ENCODE results near the gene TRPM6. TPM values are rescaled to one million over a fixed set of nuclear protein-coding genes. Genes with fewer than 3 reads are reported as not detected.

Gene TRPM6
- polyA plus RNA-seq, 2 donors, result 0.10 to 0.31 TPM

GRCh38 chr9:74821636-74822035, 66.1 kb downstream of the TRPM6 start:
- no peaks in the 10 kb centered on the region for H3K4me1 ChIP-seq (ENCODE audit: control insufficient read depth in 2 of 2, insufficient read depth in 2 of 2, low read length in 1 of 2)
- no peak overlapping the region for H3K27ac ChIP-seq (ENCODE audit: low read depth in 2 of 2, low read length in 1 of 2)
- H3K36me3 ChIP-seq (ENCODE audit: control insufficient read depth in 2 of 2, insufficient read depth in 2 of 2, low read length in 1 of 2), result no peaks in the 10 kb centered on the region
- WGBS, 2 donors, result 74 to 75% methylated on average over 8 of the region's 8 CpGs
- H3K27me3 ChIP-seq (ENCODE audit: control insufficient read depth in 1 of 2, insufficient read depth in 2 of 2, low read length in 2 of 2), result no peaks in the 10 kb centered on the region
- no peaks in the 10 kb centered on the region for H3K9me3 ChIP-seq (ENCODE audit: control insufficient read depth in 2 of 2, insufficient read depth in 1 of 2, low read depth in 1 of 2, low read length in 1 of 2)
- no peak overlapping the region for H3K4me3 ChIP-seq (ENCODE audit: low read depth in 1 of 2, low read length in 2 of 2)

DNA sequence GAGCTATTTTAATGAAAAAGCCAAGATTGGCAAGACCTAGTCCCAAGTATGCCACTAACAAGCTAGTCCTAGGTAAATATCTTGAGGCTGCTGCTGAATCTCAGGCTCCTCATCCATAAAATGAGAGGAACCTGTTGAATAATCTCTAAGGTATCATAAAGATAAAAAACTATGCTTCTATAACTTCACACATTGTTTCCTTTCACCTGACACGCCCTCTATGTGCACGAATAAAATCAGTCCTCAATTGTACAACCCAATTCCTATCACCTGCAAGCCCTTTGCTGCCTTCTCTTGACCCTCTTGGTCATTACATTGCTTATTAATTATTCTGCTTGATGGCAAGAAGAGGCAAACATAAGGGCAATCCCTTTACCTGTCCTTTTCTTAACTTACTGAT, 69.9 kb downstream of the TRPM6 start:
- Histone ChIP-seq H3K27me3 (ENCODE audit: control insufficient read depth in 1 of 2, insufficient read depth in 2 of 2, low read length in 2 of 2) (no peaks in the 10 kb centered on the region), H3K4me1 (ENCODE audit: control insufficient read depth in 2 of 2, insufficient read depth in 2 of 2, low read length in 1 of 2) (no peaks in the 10 kb centered on the region), H3K27ac (ENCODE audit: low read depth in 2 of 2, low read length in 1 of 2) (no peak overlapping the region), H3K9me3 (ENCODE audit: control insufficient read depth in 2 of 2, insufficient read depth in 1 of 2, low read depth in 1 of 2, low read length in 1 of 2) (no peaks in the 10 kb centered on the region), H3K4me3 (ENCODE audit: low read depth in 1 of 2, low read length in 2 of 2) (no peak overlapping the region), H3K36me3 (ENCODE audit: control insufficient read depth in 2 of 2, insufficient read depth in 2 of 2, low read length in 1 of 2) (no peaks in the 10 kb centered on the region)
- WGBS, 2 donors, result 69 to 85% methylated on average over 2 of the region's 2 CpGs

- Histone ChIP-seq H3K4me1 (ENCODE audit: control insufficient read depth in 2 of 2, insufficient read depth in 2 of 2, low read length in 1 of 2) (no peaks in the 10 kb centered on the region), H3K27me3 (ENCODE audit: control insufficient read depth in 1 of 2, insufficient read depth in 2 of 2, low read length in 2 of 2) (no peaks in the 10 kb centered on the region), H3K27ac (ENCODE audit: low read depth in 2 of 2, low read length in 1 of 2) (no peak overlapping the region), H3K9me3 (ENCODE audit: control insufficient read depth in 2 of 2, insufficient read depth in 1 of 2, low read depth in 1 of 2, low read length in 1 of 2) (no peaks in the 10 kb centered on the region), H3K36me3 (ENCODE audit: control insufficient read depth in 2 of 2, insufficient read depth in 2 of 2, low read length in 1 of 2) (no peaks in the 10 kb centered on the region), H3K4me3 (ENCODE audit: low read depth in 1 of 2, low read length in 2 of 2) (no peak overlapping the region)
- WGBS, 2 donors, result 93 to 94% methylated on average over 9 of the region's 9 CpGs
Observed at GRCh38 chr9:74817281-74817810, 70.4 kb downstream of the TRPM6 start.

- Histone ChIP-seq H3K36me3 (ENCODE audit: control insufficient read depth in 2 of 2, insufficient read depth in 2 of 2, low read length in 1 of 2) (no peaks in the 10 kb centered on the region), H3K4me3 (ENCODE audit: low read depth in 1 of 2, low read length in 2 of 2) (no peak overlapping the region), H3K27ac (ENCODE audit: low read depth in 2 of 2, low read length in 1 of 2) (no peak overlapping the region), H3K27me3 (ENCODE audit: control insufficient read depth in 1 of 2, insufficient read depth in 2 of 2, low read length in 2 of 2) (no peaks in the 10 kb centered on the region), H3K4me1 (ENCODE audit: control insufficient read depth in 2 of 2, insufficient read depth in 2 of 2, low read length in 1 of 2) (no peaks in the 10 kb centered on the region), H3K9me3 (ENCODE audit: control insufficient read depth in 2 of 2, insufficient read depth in 1 of 2, low read depth in 1 of 2, low read length in 1 of 2) (no peaks in the 10 kb centered on the region)
- WGBS, 2 donors, result 86 to 87% methylated on average over 2 of the region's 2 CpGs
Observed at GRCh38 chr9:74810200-74810599, 77.5 kb downstream of the TRPM6 start.

DNA sequence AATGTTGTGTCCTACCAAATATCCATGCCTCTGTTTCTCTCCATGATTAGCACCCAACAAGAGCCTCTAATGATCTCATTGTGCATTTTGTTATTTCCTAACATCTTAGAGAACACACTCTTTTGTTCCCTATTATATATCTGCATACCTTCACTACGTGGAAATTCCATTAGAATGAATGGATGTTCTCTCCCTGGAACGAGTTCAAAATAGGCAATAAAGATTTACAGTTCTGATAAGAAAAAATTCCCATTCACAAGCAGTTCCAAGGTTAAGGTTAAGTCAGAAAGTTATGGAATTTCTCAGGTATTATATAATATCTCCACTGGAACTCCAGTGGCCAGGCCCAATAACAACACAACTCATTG, 83.7 kb downstream of the TRPM6 start:
- H3K27me3 ChIP-seq (ENCODE audit: control insufficient read depth in 1 of 2, insufficient read depth in 2 of 2, low read length in 2 of 2), result no peaks in the 10 kb centered on the region
- 42 to 43% methylated on average over 2 of the region's 2 CpGs for WGBS, 2 donors
- no peaks in the 10 kb centered on the region for H3K9me3 ChIP-seq (ENCODE audit: control insufficient read depth in 2 of 2, insufficient read depth in 1 of 2, low read depth in 1 of 2, low read length in 1 of 2)
- H3K4me3 ChIP-seq (ENCODE audit: low read depth in 1 of 2, low read length in 2 of 2), result no peak overlapping the region
- H3K27ac ChIP-seq (ENCODE audit: low read depth in 2 of 2, low read length in 1 of 2), result no peak overlapping the region
- no peaks in the 10 kb centered on the region for H3K4me1 ChIP-seq (ENCODE audit: control insufficient read depth in 2 of 2, insufficient read depth in 2 of 2, low read length in 1 of 2)
- H3K36me3 ChIP-seq (ENCODE audit: control insufficient read depth in 2 of 2, insufficient read depth in 2 of 2, low read length in 1 of 2), result no peaks in the 10 kb centered on the region

DNA sequence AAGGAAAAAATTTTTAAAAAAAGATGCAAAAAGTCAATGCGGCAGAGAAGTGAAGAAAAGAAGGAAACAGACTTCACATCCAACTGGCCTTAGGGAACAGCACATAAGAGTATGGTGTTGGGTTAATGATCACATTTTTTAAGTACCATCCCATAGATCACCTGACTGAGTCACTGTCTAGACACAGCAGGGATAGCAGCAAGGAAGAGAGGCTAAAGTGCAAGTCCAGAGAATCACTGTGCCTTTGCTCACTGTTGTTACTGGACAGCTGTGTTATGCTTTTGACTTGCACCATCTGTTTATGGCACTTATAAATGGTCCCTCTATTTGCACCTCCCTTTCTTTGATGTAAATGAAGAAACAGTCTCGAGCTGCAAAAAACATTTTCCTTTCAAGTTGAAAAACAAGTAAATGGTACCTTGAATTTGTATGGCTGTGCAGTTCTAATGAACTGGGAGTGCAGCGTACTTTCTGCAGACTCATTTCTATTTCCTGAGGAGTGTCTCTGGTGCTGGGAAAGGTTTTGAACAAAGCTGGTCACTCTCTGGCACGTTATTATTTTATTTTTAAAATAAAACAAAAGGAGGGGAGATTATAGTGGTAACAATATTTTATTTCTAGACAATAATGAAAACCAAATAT, 84.2 kb downstream of the TRPM6 start:
- 63 to 65% methylated on average over 4 of the region's 4 CpGs for WGBS, 2 donors

DNA sequence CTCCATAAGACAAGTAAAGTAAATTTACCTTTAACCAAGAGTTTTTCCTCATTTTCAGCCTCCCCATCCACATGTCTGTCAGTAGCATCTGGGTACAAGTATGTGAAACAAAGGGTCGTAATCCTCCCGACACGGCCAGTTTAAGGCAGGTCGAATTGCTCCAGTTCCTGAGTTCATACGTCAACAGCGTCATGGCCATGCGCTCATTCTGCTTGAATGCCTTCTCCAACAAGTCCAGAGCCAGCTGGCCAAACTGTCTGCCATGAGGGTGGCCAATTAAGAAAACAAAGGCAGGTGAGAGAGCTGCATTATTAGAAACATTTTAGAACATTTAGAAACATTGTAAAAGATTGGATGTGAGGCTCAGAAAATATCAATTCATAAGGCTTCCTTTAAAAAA, 87.5 kb downstream of the TRPM6 start:
- Histone ChIP-seq H3K36me3 (ENCODE audit: control insufficient read depth in 2 of 2, insufficient read depth in 2 of 2, low read length in 1 of 2) (no peaks in the 10 kb centered on the region), H3K4me3 (ENCODE audit: low read depth in 1 of 2, low read length in 2 of 2) (no peak overlapping the region), H3K9me3 (ENCODE audit: control insufficient read depth in 2 of 2, insufficient read depth in 1 of 2, low read depth in 1 of 2, low read length in 1 of 2) (no peaks in the 10 kb centered on the region), H3K27ac (ENCODE audit: low read depth in 2 of 2, low read length in 1 of 2) (no peak overlapping the region), H3K27me3 (ENCODE audit: control insufficient read depth in 1 of 2, insufficient read depth in 2 of 2, low read length in 2 of 2) (no peaks in the 10 kb centered on the region), H3K4me1 (ENCODE audit: control insufficient read depth in 2 of 2, insufficient read depth in 2 of 2, low read length in 1 of 2) (no peaks in the 10 kb centered on the region)
- 89 to 92% methylated on average over 7 of the region's 7 CpGs for WGBS, 2 donors

More for the DNA sequence above, 84.2 kb downstream of the TRPM6 start:
- Histone ChIP-seq H3K4me1 (ENCODE audit: control insufficient read depth in 2 of 2, insufficient read depth in 2 of 2, low read length in 1 of 2) (no peaks in the 10 kb centered on the region), H3K27ac (ENCODE audit: low read depth in 2 of 2, low read length in 1 of 2) (no peak overlapping the region), H3K27me3 (ENCODE audit: control insufficient read depth in 1 of 2, insufficient read depth in 2 of 2, low read length in 2 of 2) (no peaks in the 10 kb centered on the region), H3K36me3 (ENCODE audit: control insufficient read depth in 2 of 2, insufficient read depth in 2 of 2, low read length in 1 of 2) (no peaks in the 10 kb centered on the region), H3K4me3 (ENCODE audit: low read depth in 1 of 2, low read length in 2 of 2) (no peak overlapping the region), H3K9me3 (ENCODE audit: control insufficient read depth in 2 of 2, insufficient read depth in 1 of 2, low read depth in 1 of 2, low read length in 1 of 2) (no peaks in the 10 kb centered on the region)

DNA sequence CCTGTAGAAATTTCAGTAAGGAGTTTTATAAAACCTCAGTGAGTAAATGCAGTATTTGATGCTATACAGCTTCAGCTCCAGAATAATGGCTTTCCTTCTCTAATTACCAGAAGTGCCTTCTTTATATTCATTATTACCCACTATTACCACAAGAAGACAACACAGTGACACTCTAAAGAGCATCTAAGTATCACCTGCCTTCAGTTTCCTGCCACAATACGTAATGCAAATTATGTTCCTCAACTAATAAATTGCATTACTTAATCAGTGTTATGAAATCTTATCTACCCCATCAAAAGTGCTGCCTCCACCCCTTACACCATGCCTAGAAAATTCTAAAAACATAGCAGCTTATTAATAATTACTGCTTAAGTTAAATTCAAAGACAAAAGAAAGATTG, 91.9 kb downstream of the TRPM6 start:
- H3K27me3 ChIP-seq (ENCODE audit: control insufficient read depth in 1 of 2, insufficient read depth in 2 of 2, low read length in 2 of 2), result no peaks in the 10 kb centered on the region
- H3K9me3 ChIP-seq (ENCODE audit: control insufficient read depth in 2 of 2, insufficient read depth in 1 of 2, low read depth in 1 of 2, low read length in 1 of 2), result no peaks in the 10 kb centered on the region
- H3K4me3 ChIP-seq (ENCODE audit: low read depth in 1 of 2, low read length in 2 of 2), result no peak overlapping the region
- no peak overlapping the region for H3K27ac ChIP-seq (ENCODE audit: low read depth in 2 of 2, low read length in 1 of 2)
- WGBS, 2 donors, result 65 to 78% methylated on average over 1 of the region's 1 CpG
- H3K36me3 ChIP-seq (ENCODE audit: control insufficient read depth in 2 of 2, insufficient read depth in 2 of 2, low read length in 1 of 2), result no peaks in the 10 kb centered on the region
- H3K4me1 ChIP-seq (ENCODE audit: control insufficient read depth in 2 of 2, insufficient read depth in 2 of 2, low read length in 1 of 2), result no peaks in the 10 kb centered on the region

GRCh38 chr9:74795081-74795480, 92.6 kb downstream of the TRPM6 start:
- H3K9me3 ChIP-seq (ENCODE audit: control insufficient read depth in 2 of 2, insufficient read depth in 1 of 2, low read depth in 1 of 2, low read length in 1 of 2), result no peaks in the 10 kb centered on the region
- no peaks in the 10 kb centered on the region for H3K36me3 ChIP-seq (ENCODE audit: control insufficient read depth in 2 of 2, insufficient read depth in 2 of 2, low read length in 1 of 2)
- H3K4me3 ChIP-seq (ENCODE audit: low read depth in 1 of 2, low read length in 2 of 2), result no peak overlapping the region
- H3K27ac ChIP-seq (ENCODE audit: low read depth in 2 of 2, low read length in 1 of 2), result no peak overlapping the region
- 81 to 91% methylated on average over 4 of the region's 4 CpGs for WGBS, 2 donors
- H3K27me3 ChIP-seq (ENCODE audit: control insufficient read depth in 1 of 2, insufficient read depth in 2 of 2, low read length in 2 of 2), result no peaks in the 10 kb centered on the region
- no peaks in the 10 kb centered on the region for H3K4me1 ChIP-seq (ENCODE audit: control insufficient read depth in 2 of 2, insufficient read depth in 2 of 2, low read length in 1 of 2)

DNA sequence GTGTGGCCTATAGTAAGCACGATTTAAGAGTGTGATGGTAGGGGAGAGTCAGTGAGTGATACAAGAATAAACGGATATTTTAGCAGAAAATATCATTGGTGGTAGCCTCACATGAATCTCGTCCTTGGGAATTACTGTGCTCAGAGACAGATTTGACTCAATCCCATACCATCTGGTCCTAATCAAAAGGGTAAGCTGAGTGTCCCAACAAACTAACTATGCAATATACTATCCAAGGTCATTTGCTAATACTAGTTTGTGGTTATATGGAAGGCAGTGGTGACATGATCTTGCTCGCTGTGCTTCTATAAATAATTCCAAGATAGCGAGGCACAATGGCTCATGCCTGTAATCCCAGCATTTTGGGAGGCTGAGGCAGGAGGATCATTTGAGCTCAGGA, 103.2 kb downstream of the TRPM6 start:
- WGBS, 2 donors, result 83 to 89% methylated on average over 5 of the region's 5 CpGs

More for the DNA sequence above, 103.2 kb downstream of the TRPM6 start:
- no peaks in the 10 kb centered on the region for H3K4me1 ChIP-seq (ENCODE audit: control insufficient read depth in 2 of 2, insufficient read depth in 2 of 2, low read length in 1 of 2)
- no peaks in the 10 kb centered on the region for H3K36me3 ChIP-seq (ENCODE audit: control insufficient read depth in 2 of 2, insufficient read depth in 2 of 2, low read length in 1 of 2)
- H3K27me3 ChIP-seq (ENCODE audit: control insufficient read depth in 1 of 2, insufficient read depth in 2 of 2, low read length in 2 of 2), result no peaks in the 10 kb centered on the region
- H3K27ac ChIP-seq (ENCODE audit: low read depth in 2 of 2, low read length in 1 of 2), result no peak overlapping the region
- H3K4me3 ChIP-seq (ENCODE audit: low read depth in 1 of 2, low read length in 2 of 2), result no peak overlapping the region
- H3K9me3 ChIP-seq (ENCODE audit: control insufficient read depth in 2 of 2, insufficient read depth in 1 of 2, low read depth in 1 of 2, low read length in 1 of 2), result no peaks in the 10 kb centered on the region

Measured in esophagus (tissue), 2 donors.